Epidermal melanocyte (primary cell): ENCODE data around the gene AMOTL1.
"Not testable (repeated sequence)": the region's sequence is repeated elsewhere in the genome, so short reads cannot be mapped to it uniquely, and the experiment has no call there.

Experiments used
- DNase-seq: peaks from one replicate; pipeline ENCODE4 v3.0.0; 2011; ENCODE audit warnings: low spot score; ENCODE audit not compliant: insufficient read length

AMOTL1 gene

GRCh38 chr11:94793002-94793401, 24.8 kb downstream of the AMOTL1 start:
- DNase-seq, result no peak

- DNase-seq, result no peak
Observed at GRCh38 chr11:94793822-94794221, 25.7 kb downstream of the AMOTL1 start.

- DNase-seq, result peak; percentile 60
Observed at GRCh38 chr11:94794287-94795168, 26.4 kb downstream of the AMOTL1 start.

- no peak for DNase-seq
Observed at GRCh38 chr11:94795476-94796189, 27.5 kb downstream of the AMOTL1 start.

- no peak for DNase-seq
Observed at GRCh38 chr11:94796190-94796580, 28.0 kb downstream of the AMOTL1 start.

- DNase-seq, result no peak
Observed at GRCh38 chr11:94796863-94797262, 28.7 kb downstream of the AMOTL1 start.

- DNase-seq, result no peak
Observed at GRCh38 chr11:94799726-94800125, 31.6 kb downstream of the AMOTL1 start.

GRCh38 chr11:94800414-94800813, 32.3 kb downstream of the AMOTL1 start:
- no peak for DNase-seq

GRCh38 chr11:94801866-94802460, 33.8 kb downstream of the AMOTL1 start:
- DNase-seq, result no peak

- no peak for DNase-seq
Observed at GRCh38 chr11:94802501-94802900, 34.3 kb downstream of the AMOTL1 start.

GRCh38 chr11:94803491-94803890, 35.3 kb downstream of the AMOTL1 start:
- DNase-seq, result no peak

- DNase-seq, result no peak
Observed at GRCh38 chr11:94804874-94805273, 36.7 kb downstream of the AMOTL1 start.

GRCh38 chr11:94806014-94806413, 37.9 kb downstream of the AMOTL1 start:
- DNase-seq, result no peak

- DNase-seq, result no peak
Observed at GRCh38 chr11:94806419-94806818, 38.3 kb downstream of the AMOTL1 start.

GRCh38 chr11:94809251-94809650, 41.1 kb downstream of the AMOTL1 start:
- DNase-seq, result no peak

- not testable (repeated sequence) for DNase-seq
Observed at GRCh38 chr11:94812724-94813720, 44.9 kb downstream of the AMOTL1 start.

GRCh38 chr11:94814272-94814976, 46.3 kb downstream of the AMOTL1 start:
- DNase-seq, result no peak

GRCh38 chr11:94815705-94816344, 47.7 kb downstream of the AMOTL1 start:
- DNase-seq, result no peak

- no peak for DNase-seq
Observed at GRCh38 chr11:94820480-94820879, 52.3 kb downstream of the AMOTL1 start.

GRCh38 chr11:94821439-94821838, 53.3 kb downstream of the AMOTL1 start:
- no peak for DNase-seq
